Body of pancreas (tissue), 4 donors: ENCODE measurements around the gene MXI1. TPM values are rescaled to one million over a fixed set of nuclear protein-coding genes. Genes with fewer than 3 reads are reported as not detected.

Source experiments
- ATAC-seq: fragments of 150-250 bp; one replicate; pipeline ENCODE4 v1.9.1; 2016
- DNase-seq, 4 donors: peaks; one replicate each; pipeline ENCODE4 v3.0.0-alpha.2; 2019
- H3K27ac ChIP-seq, 4 donors: fragments of 200-600 bp; sonication (generic); 1 replicate in 3 of 4; 2 replicates in 1 of 4; pipeline versions ENCODE4 v1.5.1 to v1.6.1; 2016 to 2019; ENCODE audit warnings: mild to moderate bottlenecking in 1 of 4, mixed read lengths in 1 of 4, moderate library complexity in 1 of 4
- H3K27me3 ChIP-seq, 2 donors: fragments of 200-600 bp; sonication (generic); one replicate each; pipeline ENCODE4 v1.6.0; 2016; ENCODE audit warnings: mild to moderate bottlenecking in 1 of 2
- H3K36me3 ChIP-seq, 2 donors: fragments of 200-600 bp; sonication (generic); replicated peaks in 1 of 2; 2 replicates each; pipeline ENCODE4 v1.5.1; 2016; ENCODE audit warnings: low read depth in 2 of 2; ENCODE audit not compliant: insufficient read depth in 1 of 2
- H3K4me1 ChIP-seq: fragments of 200-600 bp; sonication (generic); one replicate; pipeline ENCODE4 v1.6.0; 2016
- H3K4me3 ChIP-seq, 2 donors: fragments of 200-600 bp; sonication (generic); 1 replicate in 1 of 2; 2 replicates in 1 of 2; pipeline ENCODE4 v1.5.1; 2016 to 2019
- H3K9me3 ChIP-seq, 3 donors: fragments of 200-600 bp; sonication (generic); 1 replicate in 2 of 3; 2 replicates in 1 of 3; pipeline ENCODE4 v1.5.1; 2016
- POLR2A ChIP-seq, 3 donors: fragments of 450-650 bp; IDR thresholded peaks; one replicate each; pipeline ENCODE4 v1.6.1; 2016; ENCODE audit warnings: antibody characterized with exemption in 3 of 3, mild to moderate bottlenecking in 2 of 3
- WGBS, 2 donors: methylation state at CpG; one replicate each; pipeline ENCODE4 v1.1.5; 2017; 5-methylcytosine and 5-hydroxymethylcytosine counted together
- intact Hi-C: fragments of 100-400 bp; cut with DNase I; formaldehyde crosslinking; loops from one replicate; pipeline ENCODE4 v1.15.1; 2023
- total RNA-seq, 2 donors: library from RNA; depleted of rRNA; stranded (reverse); fragments of >200 nt; gene quantifications; one replicate each; pipeline ENCODE4 v1.1.0, GENCODE V29; 2016
- TF ChIP-seq, protein P1 (sequence below), 7 experiments: fragments of 450-650 bp in 4 of 7; fragments of 200-600 bp in 3 of 7; sonication (generic) in 3 of 7; IDR thresholded peaks; one replicate each; pipeline ENCODE4 v1.5.1; 2016 to 2019; ENCODE audit warnings: antibody characterized with exemption in 7 of 7

Gene MXI1
- total RNA-seq, 2 donors from 2014 or later, result 14.8 to 24.1 TPM

- Histone ChIP-seq H3K27ac (peak overlapping the region; percentile 95 to 98 (median 96)), H3K36me3 (no peaks in the 10 kb centered on the region), H3K4me3 (peak overlapping the region; percentile 61 to 62), H3K9me3 (no peaks in the 10 kb centered on the region), H3K4me1 (peaks cover 53% of the 10 kb centered on the region), H3K27me3 (no peaks in the 10 kb centered on the region)
- intact Hi-C loops, result no loop called here
- ATAC-seq, result peak; percentile 88
- peak; percentile 90 to 96 (median 94) for TF ChIP-seq POLR2A (IDR thresholded peaks at IDR 0.05)
- TF ChIP-seq, protein P1, sequence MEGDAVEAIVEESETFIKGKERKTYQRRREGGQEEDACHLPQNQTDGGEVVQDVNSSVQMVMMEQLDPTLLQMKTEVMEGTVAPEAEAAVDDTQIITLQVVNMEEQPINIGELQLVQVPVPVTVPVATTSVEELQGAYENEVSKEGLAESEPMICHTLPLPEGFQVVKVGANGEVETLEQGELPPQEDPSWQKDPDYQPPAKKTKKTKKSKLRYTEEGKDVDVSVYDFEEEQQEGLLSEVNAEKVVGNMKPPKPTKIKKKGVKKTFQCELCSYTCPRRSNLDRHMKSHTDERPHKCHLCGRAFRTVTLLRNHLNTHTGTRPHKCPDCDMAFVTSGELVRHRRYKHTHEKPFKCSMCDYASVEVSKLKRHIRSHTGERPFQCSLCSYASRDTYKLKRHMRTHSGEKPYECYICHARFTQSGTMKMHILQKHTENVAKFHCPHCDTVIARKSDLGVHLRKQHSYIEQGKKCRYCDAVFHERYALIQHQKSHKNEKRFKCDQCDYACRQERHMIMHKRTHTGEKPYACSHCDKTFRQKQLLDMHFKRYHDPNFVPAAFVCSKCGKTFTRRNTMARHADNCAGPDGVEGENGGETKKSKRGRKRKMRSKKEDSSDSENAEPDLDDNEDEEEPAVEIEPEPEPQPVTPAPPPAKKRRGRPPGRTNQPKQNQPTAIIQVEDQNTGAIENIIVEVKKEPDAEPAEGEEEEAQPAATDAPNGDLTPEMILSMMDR (IDR thresholded peaks at IDR 0.05), result no peak
- DNase-seq, result peak; percentile 98 to 99 (median 98)
- 0% methylated on average over 57 of the region's 61 CpGs for WGBS, 2 donors
These were observed 3.5 kb downstream of the MXI1 start for GRCh38 chr10:110210674-110211464.

- DNase-seq (no peak), ATAC-seq (peak; percentile 1)
- Histone ChIP-seq H3K4me1 (peaks cover 59% of the 10 kb centered on the region), H3K4me3 (no peak overlapping the region), H3K27ac (peak overlapping the region; percentile 43 to 98 (median 96)), H3K36me3 (no peaks in the 10 kb centered on the region), H3K9me3 (no peaks in the 10 kb centered on the region), H3K27me3 (no peaks in the 10 kb centered on the region)
- TF ChIP-seq POLR2A (IDR thresholded peaks at IDR 0.05), result no peak
- TF ChIP-seq, protein P1 (IDR thresholded peaks at IDR 0.05), result no peak
- WGBS, 2 donors, result 1 to 2% methylated on average over 10 of the region's 10 CpGs
- intact Hi-C loops, result no loop called here
These were observed 4.0 kb downstream of the MXI1 start for GRCh38 chr10:110211465-110211843.

DNA sequence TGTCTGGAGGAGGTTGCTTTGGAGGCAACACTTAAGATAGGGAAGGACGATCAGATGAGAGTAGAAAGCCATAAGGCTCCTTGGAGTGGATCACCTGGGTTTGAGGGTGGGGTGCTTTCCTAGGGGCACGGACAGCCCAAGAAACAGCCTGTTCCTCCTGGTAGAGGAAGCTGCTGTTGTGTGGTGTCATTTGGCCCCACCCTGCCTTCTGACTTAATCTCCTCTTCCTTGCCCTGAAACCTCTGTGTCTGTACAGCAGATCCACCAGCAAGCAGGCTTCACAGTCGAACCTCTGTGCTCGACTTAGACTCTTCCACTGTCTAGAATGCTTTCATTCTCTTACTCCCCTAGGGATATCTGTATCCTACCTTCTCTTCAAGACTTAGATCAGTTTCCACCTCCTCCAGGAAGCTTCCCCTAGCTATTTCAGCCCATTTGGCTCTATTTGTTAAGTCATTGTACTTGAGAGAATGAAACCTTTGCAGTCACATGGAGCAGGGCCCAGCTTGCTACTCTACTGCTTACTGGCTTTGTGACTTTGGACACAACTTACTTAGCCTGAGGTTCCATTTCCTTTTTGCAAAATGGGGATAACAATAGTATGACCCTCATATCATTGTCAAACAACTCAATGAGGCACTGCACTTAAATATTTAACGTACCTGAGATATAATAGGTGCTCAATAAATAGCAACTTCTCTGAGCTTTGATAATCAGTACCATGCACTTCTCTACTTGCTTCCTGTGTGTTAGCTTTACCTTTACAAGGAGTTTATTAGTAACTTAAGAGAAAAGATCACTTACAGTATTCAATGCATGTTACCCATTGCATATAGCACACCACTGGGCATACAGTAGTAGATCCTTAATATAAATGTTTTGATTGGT is 5.0 kb downstream of the MXI1 start:
- no peak for ATAC-seq
- intact Hi-C loops, result no loop called here
- TF ChIP-seq, protein P1 (IDR thresholded peaks at IDR 0.05), result no peak
- peak in 1 of 3 donors; percentile 18 for TF ChIP-seq POLR2A (IDR thresholded peaks at IDR 0.05)
- peaks cover 60% of the 10 kb centered on the region for H3K4me1 ChIP-seq
- H3K4me3 ChIP-seq, result no peak overlapping the region
- H3K9me3 ChIP-seq, result no peaks in the 10 kb centered on the region
- WGBS, 2 donors, result 44 to 61% methylated on average over 5 of the region's 5 CpGs
- peak in 1 of 4 donors; percentile 57 for DNase-seq
- peak overlapping the region in 2 of 4 donors; percentile 97 to 98 for H3K27ac ChIP-seq
- H3K27me3 ChIP-seq, result no peaks in the 10 kb centered on the region
- H3K36me3 ChIP-seq, result no peaks in the 10 kb centered on the region

DNA sequence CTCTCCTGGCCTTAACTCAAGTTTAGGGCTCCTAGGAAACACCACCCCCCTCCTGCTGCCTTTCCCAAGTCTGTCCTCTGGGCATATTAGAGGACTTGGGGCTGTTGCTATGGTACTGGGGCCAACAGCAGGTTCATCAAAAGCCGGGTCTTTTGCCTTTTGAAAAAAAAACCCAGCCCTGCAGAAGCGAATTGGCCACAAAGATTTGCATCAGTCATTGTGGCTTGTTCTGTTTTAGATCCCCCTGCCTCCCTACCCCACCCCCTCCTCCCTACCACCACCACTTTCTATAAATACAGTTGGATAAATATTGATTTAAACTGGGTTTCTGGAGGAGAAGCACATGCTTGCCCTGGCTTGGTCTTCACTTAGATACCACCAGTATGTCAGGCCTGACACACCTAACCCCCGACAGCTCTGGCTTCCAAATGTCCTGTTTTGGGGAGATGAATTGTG is 7.0 kb downstream of the MXI1 start:
- Histone ChIP-seq H3K27ac (peak overlapping the region; percentile 37 to 66 (median 58)), H3K9me3 (no peaks in the 10 kb centered on the region), H3K4me3 (no peak overlapping the region), H3K27me3 (no peaks in the 10 kb centered on the region), H3K4me1 (peaks cover 64% of the 10 kb centered on the region), H3K36me3 (no peaks in the 10 kb centered on the region)
- DNase-seq, result peak in 3 of 4 donors; percentile 39 to 59 (median 40)
- WGBS, 2 donors, result 17 to 44% methylated on average over 3 of the region's 3 CpGs
- TF ChIP-seq POLR2A (IDR thresholded peaks at IDR 0.05), result no peak
- TF ChIP-seq, protein P1 (IDR thresholded peaks at IDR 0.05), result no peak
- intact Hi-C loops, result no loop called here
- no peak for ATAC-seq
